GM23338 (cell line): ENCODE results near the gene ADAT2. TPM values are rescaled to one million over a fixed set of nuclear protein-coding genes. Genes with fewer than 3 reads are reported as not detected.

ENCODE experiments used
- ATAC-seq: fragments of 200-7000 bp; cut with Tn5 transposase; 3 replicates; pipeline ENCODE4 v1.9.1; 2020
- DNase-seq: peaks from one replicate; pipeline ENCODE4 v3.0.0-alpha.2; 2015; ENCODE audit warnings: low spot score
- H2AFZ ChIP-seq: fragments of 200-600 bp; sonication (generic); 2 replicates; pipeline ENCODE4 v1.8.0; 2016; ENCODE audit warnings: antibody characterized with exemption, mild to moderate bottlenecking, moderate library complexity
- H3F3A ChIP-seq: fragments of 200-600 bp; sonication (generic); replicated peaks from 2 replicates; pipeline ENCODE4 v1.8.0; 2017; ENCODE audit warnings: antibody characterized with exemption, mixed run types, low read depth
- H3K27ac ChIP-seq: fragments of 200-600 bp; sonication (generic); 2 replicates; pipeline ENCODE4 v1.6.1; 2016; ENCODE audit warnings: low read depth
- H3K27me3 ChIP-seq: fragments of 200-600 bp; sonication (generic); 2 replicates; pipeline ENCODE4 v1.8.0; 2016; ENCODE audit warnings: mild to moderate bottlenecking, mixed run types, moderate library complexity; ENCODE audit not compliant: insufficient read depth
- H3K36me3 ChIP-seq: fragments of 200-600 bp; sonication (generic); 2 replicates; pipeline ENCODE4 v1.8.0; 2016; ENCODE audit warnings: mild to moderate bottlenecking; ENCODE audit not compliant: insufficient read depth
- H3K4me1 ChIP-seq: fragments of 200-600 bp; sonication (generic); 2 replicates; pipeline ENCODE4 v1.8.0; 2016; ENCODE audit warnings: mild to moderate bottlenecking, moderate library complexity; ENCODE audit not compliant: insufficient read depth
- H3K4me2 ChIP-seq: fragments of 200-600 bp; sonication (generic); 2 replicates; pipeline ENCODE4 v1.7.1; 2017; ENCODE audit warnings: mixed run types
- H3K4me3 ChIP-seq: fragments of 200-600 bp; sonication (generic); 2 replicates; pipeline ENCODE4 v1.6.1; 2016; ENCODE audit warnings: mixed run types
- H3K79me2 ChIP-seq: fragments of 200-600 bp; sonication (generic); replicated peaks from 2 replicates; pipeline ENCODE4 v1.8.0; 2017; ENCODE audit warnings: mild to moderate bottlenecking; ENCODE audit not compliant: insufficient read depth
- H3K9me2 ChIP-seq: fragments of 200-600 bp; sonication (generic); 2 replicates; pipeline ENCODE4 v1.8.0; 2017; ENCODE audit not compliant: insufficient read depth
- H4K20me1 ChIP-seq: fragments of 200-600 bp; sonication (generic); replicated peaks from 2 replicates; pipeline ENCODE4 v1.8.0; 2017; ENCODE audit warnings: mild to moderate bottlenecking; ENCODE audit not compliant: insufficient read depth
- H3K27ac Mint-ChIP-seq: 2 replicates; pipeline ENCODE4 v1.8.0; 2020; ENCODE audit warnings: inconsistent platforms, mild to moderate bottlenecking, moderate library complexity, mixed read lengths
- H3K27me3 Mint-ChIP-seq: 3 replicates; pipeline ENCODE4 v1.8.0; 2022; ENCODE audit warnings: low read depth, mild to moderate bottlenecking, moderate library complexity, mixed read lengths, inconsistent platforms; ENCODE audit not compliant: insufficient read depth, poor library complexity
- H3K36me3 Mint-ChIP-seq: 3 replicates; pipeline ENCODE4 v1.8.0; 2021; ENCODE audit warnings: low read depth, mild to moderate bottlenecking, inconsistent platforms, moderate library complexity, mixed read lengths
- H3K4me1 Mint-ChIP-seq: 3 replicates; pipeline ENCODE4 v1.8.0; 2020; ENCODE audit warnings: mild to moderate bottlenecking, inconsistent platforms, mixed read lengths
- H3K4me3 Mint-ChIP-seq: 3 replicates; pipeline ENCODE4 v1.8.0; 2021; ENCODE audit warnings: moderate library complexity, mild to moderate bottlenecking, inconsistent platforms, mixed read lengths
- H3K9me3 Mint-ChIP-seq: 3 replicates; pipeline ENCODE4 v1.8.0; 2020; ENCODE audit warnings: moderate library complexity, mild to moderate bottlenecking, inconsistent platforms, mixed read lengths
- ETS1 ChIP-seq: IDR thresholded peaks from 2 replicates; pipeline ENCODE4 v1.6.1; 2016; ENCODE audit warnings: antibody characterized with exemption
- EZH2 ChIP-seq: fragments of 200-600 bp; sonication (generic); IDR thresholded peaks from one replicate; pipeline ENCODE4 v1.8.0; 2017; ENCODE audit warnings: antibody characterized with exemption, mild to moderate bottlenecking, low read depth; ENCODE audit not compliant: unreplicated experiment
- POLR2AphosphoS5 ChIP-seq: IDR thresholded peaks from 2 replicates; pipeline ENCODE4 v1.6.1; 2016; ENCODE audit warnings: antibody characterized with exemption, low read depth
- STAT1 ChIP-seq: IDR thresholded peaks from one replicate; pipeline ENCODE4 v1.6.1; 2016; ENCODE audit warnings: antibody characterized with exemption; ENCODE audit not compliant: unreplicated experiment
- ZNF331 ChIP-seq: fragments of 250-450 bp; sonication (Bioruptor Pico); IDR thresholded peaks from 2 replicates; pipeline ENCODE4 v1.5.0; 2020; ENCODE audit warnings: low read depth, mild to moderate bottlenecking, moderate library complexity
- ZNF462 ChIP-seq: fragments of 250-450 bp; sonication (Bioruptor Pico); IDR thresholded peaks from 2 replicates; pipeline ENCODE4 v1.5.0; 2020; ENCODE audit warnings: mild to moderate bottlenecking, moderate library complexity
- polyA plus RNA-seq: library from polyadenylated mRNA; unstranded; fragments of >200 nt; fragmentation: Nextera tagmentation; extraction: Ambion mirVana; gene quantifications from 2 replicates; pipeline ENCODE4 v1.2.1, GENCODE V29; 2016
- total RNA-seq: library from RNA; depleted of rRNA; stranded (reverse); fragments of >200 nt; shearing (Covaris generic); gene quantifications from 2 replicates; pipeline ENCODE4 v1.2.3, GENCODE V29; 2014

ADAT2 gene
- total and polyA plus RNA-seq, 2 experiments from 2014 or later = 7.4 to 13.7 TPM

GRCh38 chr6:143402721-143403336, 47.7 kb downstream of the ADAT2 start:
- Histone ChIP-seq H3K36me3 (no peaks in the 10 kb centered on the region), H3K9me2 (no peaks in the 10 kb centered on the region), H3F3A (no peaks in the 10 kb centered on the region), H3K79me2 (no peaks in the 10 kb centered on the region), H4K20me1 (no peaks in the 10 kb centered on the region), H3K4me3 (no peak overlapping the region), H3K27ac (no peak overlapping the region), H3K4me2 (0 out of 2 replicates have a peak overlapping the region, but pooled peaks have one; percentile 17), H3K27me3 (no peaks in the 10 kb centered on the region), H2AFZ (peak overlapping the region; percentile 94; the same call in 1 of the 2 replicates), H3K4me1 (peaks cover 44% of the 10 kb centered on the region)
- DNase-seq = no peak
- Mint-ChIP-seq H3K36me3 (no peaks in the 10 kb centered on the region), H3K27me3 (no peaks in the 10 kb centered on the region), H3K4me3 (no peak overlapping the region), H3K9me3 (no peaks in the 10 kb centered on the region), H3K27ac (no peak overlapping the region), H3K4me1 (peaks cover 38% of the 10 kb centered on the region)
- ATAC-seq = no peak
- no peak for TF ChIP-seq ETS1
- no peak for TF ChIP-seq ZNF331 (CRISPR knock-in tag)
- TF ChIP-seq POLR2AphosphoS5 = no peak
- TF ChIP-seq ZNF462 (CRISPR knock-in tag) = no peak
- TF ChIP-seq EZH2 = no peak
- TF ChIP-seq STAT1 = no peak
